H1 (cell line): ENCODE data around the gene AOPEP. TPM values are rescaled to one million over a fixed set of nuclear protein-coding genes. Genes with fewer than 3 reads are reported as not detected.

ENCODE experiments used
- CTCF ChIA-PET: fragments of 300-600 bp; sonication (Branson Sonifier 250); formaldehyde crosslinking; loops from one replicate; lab custom pipeline; 2021; ENCODE audit not compliant: partially characterized antibody; lab: Charles Lee
- POLR2A ChIA-PET: fragments of 300-600 bp; sonication (Branson Sonifier 250); formaldehyde crosslinking; loops from one replicate; lab custom pipeline; 2021; ENCODE audit warnings: inconsistent platforms; ENCODE audit not compliant: partially characterized antibody; lab: Charles Lee
- DNase-seq, 2 experiments: peaks; one replicate each; pipeline versions ENCODE4 v3.0.0 to v3.0.0-alpha.2; 2010 to 2022; ENCODE audit warnings: low spot score in 2 of 2, low read depth in 1 of 2, mixed read lengths in 1 of 2
- FAIRE-seq: peaks from 2 replicates; lab custom pipeline; 2011; peaks lifted over from hg19 to GRCh38; lab: Jason Lieb, UNC
- H2AFZ ChIP-seq: 2 replicates; pipeline ENCODE4 v1.8.1; 2012; ENCODE audit warnings: low read length, inconsistent platforms
- H2AK5ac ChIP-seq: 2 replicates; pipeline ENCODE4 v1.6.1; 2013; ENCODE audit warnings: low read depth, low read length
- H2BK120ac ChIP-seq: replicated peaks from 2 replicates; pipeline ENCODE3; 2013; ENCODE audit warnings: low read depth, low read length, inconsistent platforms
- H2BK12ac ChIP-seq: 2 replicates; pipeline ENCODE4 v1.6.1; 2013; ENCODE audit warnings: low read depth, low read length
- H2BK15ac ChIP-seq: 2 replicates; pipeline ENCODE4 v1.6.1; 2013; ENCODE audit warnings: low read length
- H2BK20ac ChIP-seq: 2 replicates; pipeline ENCODE4 v1.6.1; 2013; ENCODE audit warnings: low read length
- H2BK5ac ChIP-seq: 2 replicates; pipeline ENCODE4 v1.6.1; 2013; ENCODE audit warnings: low read depth, low read length
- H3K14ac ChIP-seq: 2 replicates; pipeline ENCODE4 v1.6.1; 2013; ENCODE audit warnings: inconsistent platforms; ENCODE audit not compliant: insufficient read length
- H3K18ac ChIP-seq: 2 replicates; pipeline ENCODE4 v1.6.1; 2013; ENCODE audit warnings: low read length; ENCODE audit errors: extremely low read depth
- H3K23ac ChIP-seq: 2 replicates; pipeline ENCODE4 v1.6.1; 2013; ENCODE audit warnings: inconsistent platforms; ENCODE audit not compliant: insufficient read length
- H3K23me2 ChIP-seq: 2 replicates; pipeline ENCODE4 v1.6.1; 2013; ENCODE audit warnings: low read depth, low read length
- H3K27ac ChIP-seq: 2 replicates; pipeline ENCODE4 v1.6.1; 2011; ENCODE audit warnings: low read depth, low read length, inconsistent platforms
- H3K27me3 ChIP-seq, 4 experiments: replicated peaks in 1 of 4; 1 replicate in 1 of 4; 2 replicates in 3 of 4; pipeline versions ENCODE4 v1.6.1 to v1.8.1; 2011 to 2013; ENCODE audit warnings: low read length in 3 of 4, mild to moderate bottlenecking in 3 of 4, inconsistent platforms in 2 of 4, mixed read lengths in 2 of 4, moderate library complexity in 1 of 4; ENCODE audit not compliant: control insufficient read depth in 3 of 4, insufficient read depth in 3 of 4; ENCODE audit errors: extremely low read depth in 1 of 4
- H3K36me3 ChIP-seq, 4 experiments: 2 replicates each; pipeline versions ENCODE4 v1.6.1 to v1.8.1; 2011 to 2013; ENCODE audit warnings: mild to moderate bottlenecking in 4 of 4, low read length in 3 of 4, moderate library complexity in 2 of 4, control low read depth in 1 of 4, inconsistent platforms in 1 of 4; ENCODE audit not compliant: insufficient read depth in 4 of 4, control insufficient read depth in 2 of 4
- H3K4ac ChIP-seq: replicated peaks from 2 replicates; pipeline ENCODE3; 2013; ENCODE audit warnings: low read length, low read depth, mixed read lengths, inconsistent platforms; ENCODE audit not compliant: insufficient read length
- H3K4me1 ChIP-seq, 4 experiments: replicated peaks in 1 of 4; 1 replicate in 1 of 4; 2 replicates in 3 of 4; pipeline versions ENCODE4 v1.6.1 to v1.8.1; 2011 to 2013; ENCODE audit warnings: low read length in 3 of 4, inconsistent platforms in 2 of 4, mixed read lengths in 1 of 4; ENCODE audit not compliant: insufficient read depth in 4 of 4, control insufficient read depth in 3 of 4
- H3K4me2 ChIP-seq, 2 experiments: 2 replicates each; pipeline versions ENCODE4 v1.6.1 to v1.8.1; 2011 to 2013; ENCODE audit warnings: low read depth in 2 of 2, low read length in 2 of 2, control low read depth in 1 of 2, inconsistent platforms in 1 of 2, mild to moderate bottlenecking in 1 of 2; ENCODE audit not compliant: insufficient read depth in 1 of 2
- H3K4me3 ChIP-seq, 4 experiments: fragments of 200-600, 300-600 bp in 1 of 4; sonication (generic), shearing (Covaris generic), sonication (Bioruptor Twin) in 1 of 4; 2 replicates each; pipeline versions ENCODE4 v1.5.1 to v1.8.1; 2011 to 2016; ENCODE audit warnings: low read length in 4 of 4, low read depth in 3 of 4, control low read depth in 2 of 4, inconsistent platforms in 2 of 4, mild to moderate bottlenecking in 2 of 4, mixed read lengths in 1 of 4, moderate library complexity in 1 of 4; ENCODE audit not compliant: insufficient read depth in 2 of 4; ENCODE audit errors: extremely low read depth in 1 of 4
- H3K56ac ChIP-seq: replicated peaks from 2 replicates; pipeline ENCODE3; 2013; ENCODE audit warnings: low read depth, mild to moderate bottlenecking, mixed read lengths, low read length, inconsistent platforms; ENCODE audit not compliant: insufficient read length
- H3K79me1 ChIP-seq: 2 replicates; pipeline ENCODE4 v1.6.1; 2013; ENCODE audit warnings: low read depth, low read length, control low read depth
- H3K79me2 ChIP-seq, 2 experiments: 2 replicates each; pipeline versions ENCODE4 v1.6.1 to v1.8.1; 2012 to 2013; ENCODE audit warnings: low read length in 2 of 2, mild to moderate bottlenecking in 2 of 2, inconsistent platforms in 1 of 2; ENCODE audit not compliant: insufficient read depth in 2 of 2, control insufficient read depth in 1 of 2
- H3K9ac ChIP-seq, 4 experiments: replicated peaks in 1 of 4; 1 replicate in 1 of 4; 2 replicates in 3 of 4; pipeline versions ENCODE4 v1.6.1 to v1.8.1; 2011 to 2013; ENCODE audit warnings: low read depth in 3 of 4, low read length in 3 of 4, control low read depth in 2 of 4, mild to moderate bottlenecking in 2 of 4, moderate library complexity in 2 of 4, inconsistent platforms in 1 of 4; ENCODE audit errors: extremely low read depth in 1 of 4
- H3K9me3 ChIP-seq, 2 experiments: 2 replicates each; pipeline versions ENCODE4 v1.6.1 to v1.8.1; 2012 to 2013; ENCODE audit warnings: mild to moderate bottlenecking in 2 of 2, moderate library complexity in 2 of 2, control low read depth in 1 of 2, inconsistent platforms in 1 of 2, low read depth in 1 of 2, low read length in 1 of 2, mixed read lengths in 1 of 2; ENCODE audit not compliant: insufficient read depth in 2 of 2
- H4K20me1 ChIP-seq, 2 experiments: replicated peaks in 1 of 2; 2 replicates each; pipeline versions ENCODE3 to v1.8.1; 2011 to 2013; ENCODE audit warnings: inconsistent platforms in 2 of 2, low read length in 2 of 2, mild to moderate bottlenecking in 1 of 2; ENCODE audit not compliant: insufficient read depth in 2 of 2, control insufficient read depth in 1 of 2
- H4K5ac ChIP-seq: 2 replicates; pipeline ENCODE4 v1.6.1; 2013; ENCODE audit warnings: low read length, low read depth, mixed read lengths, inconsistent platforms; ENCODE audit not compliant: insufficient read length
- H4K8ac ChIP-seq: 2 replicates; pipeline ENCODE4 v1.8.0; 2013; ENCODE audit warnings: mild to moderate bottlenecking, moderate library complexity, low read length, inconsistent platforms; ENCODE audit not compliant: insufficient read depth; ENCODE audit errors: extremely low read depth
- H4K91ac ChIP-seq: replicated peaks from 2 replicates; pipeline ENCODE3; 2013; ENCODE audit warnings: low read length, mixed read lengths, inconsistent platforms; ENCODE audit not compliant: insufficient read length
- CBX5 ChIP-seq: fragments of 300-800, 300-1000 bp; sonication (generic); IDR thresholded peaks from 2 replicates; pipeline ENCODE4 v1.7.1; 2016; ENCODE audit warnings: antibody characterized with exemption, low read length, low read depth
- FOSL1 ChIP-seq: IDR thresholded peaks from 2 replicates; pipeline ENCODE4 v1.6.1; 2011; ENCODE audit warnings: mild to moderate bottlenecking, low read depth, low read length, moderate library complexity; ENCODE audit not compliant: insufficient read depth
- POLR2AphosphoS5 ChIP-seq: IDR thresholded peaks from 2 replicates; pipeline ENCODE4 v1.6.1; 2011; ENCODE audit warnings: low read depth, low read length
- RAD21 ChIP-seq, 2 experiments: IDR thresholded peaks in 1 of 2; conservative IDR thresholded peaks in 1 of 2; 2 replicates each; pipeline ENCODE4 v1.6.1; 2011; ENCODE audit warnings: low read depth in 2 of 2, low read length in 2 of 2, improper control_type of control experiment in 1 of 2, inconsistent platforms in 1 of 2, mild to moderate bottlenecking in 1 of 2, moderate library complexity in 1 of 2
- SP4 ChIP-seq: IDR thresholded peaks from 2 replicates; pipeline ENCODE4 v1.6.1; 2012; ENCODE audit warnings: low read length, inconsistent platforms
- SRF ChIP-seq: IDR thresholded peaks from 2 replicates; pipeline ENCODE4 v1.6.1; 2011; ENCODE audit warnings: mild to moderate bottlenecking, low read depth, low read length, moderate library complexity
- TBP ChIP-seq: IDR thresholded peaks from 2 replicates; pipeline ENCODE4 v1.6.1; 2011; ENCODE audit warnings: low read depth, low read length, improper control_type of control experiment
- YY1 ChIP-seq: IDR thresholded peaks from 2 replicates; pipeline ENCODE4 v1.6.1; 2011; ENCODE audit warnings: low read depth, mild to moderate bottlenecking, low read length
- WGBS, 2 experiments: shearing (Covaris generic) in 1 of 2; methylation state at CpG; one replicate each; pipeline versions ENCODE4 v1.1.6 to v1.1.7; 2013 to 2015; ENCODE audit warnings: low lambda C conversion rate in 2 of 2, mixed read lengths in 2 of 2, inconsistent platforms in 1 of 2, low coverage in 1 of 2, missing lambda C conversion rate in 1 of 2; ENCODE audit not compliant: insufficient replicate concordance in 2 of 2, insufficient coverage in 1 of 2, insufficient read length in 1 of 2; ENCODE audit errors: extremely low coverage in 1 of 2, missing lambda C conversion rate in 1 of 2; 5-methylcytosine and 5-hydroxymethylcytosine counted together
- polyA plus RNA-seq, 7 experiments: library from polyadenylated mRNA; depleted of rRNA in 3 of 7; stranded (reverse) in 5 of 7; unstranded in 2 of 7; fragments of >200 nt in 5 of 7; fragments of 200-250 nt in 2 of 7; gene quantifications; 1 replicate in 5 of 7; 2 replicates in 1 of 7; 4 replicates in 1 of 7; pipeline versions ENCODE4 v1.2.1 to v1.2.3, GENCODE V29; 2011 to 2013; ENCODE audit warnings: missing spikeins in 2 of 7, mixed read lengths in 2 of 7
- total RNA-seq: library from RNA; stranded (reverse); fragmentation: NEBNext Ultra II Directional; extraction: Animal tissue kit (Norgen Biotek cat#: 25700); gene quantifications from 2 replicates; pipeline ENCODE4 v1.2.1, GENCODE V29; 2021
- TF ChIP-seq, protein P1 (sequence below): IDR thresholded peaks from 2 replicates; pipeline ENCODE4 v1.6.1; 2012; ENCODE audit warnings: inconsistent platforms
- TF ChIP-seq, protein P2 (sequence below): IDR thresholded peaks from 2 replicates; pipeline ENCODE4 v1.6.1; 2011; ENCODE audit warnings: low read depth, mild to moderate bottlenecking, low read length; ENCODE audit not compliant: insufficient read depth
- TF ChIP-seq, protein P3 (sequence below): IDR thresholded peaks from 2 replicates; pipeline ENCODE4 v1.6.1; 2012; ENCODE audit warnings: inconsistent platforms

The AOPEP gene
- total and polyA plus RNA-seq, 2 of the 8 experiments (the other 6 are each of a cell fraction or from before 2014, with no cell fraction given): 6.1 to 14.3 TPM

DNA sequence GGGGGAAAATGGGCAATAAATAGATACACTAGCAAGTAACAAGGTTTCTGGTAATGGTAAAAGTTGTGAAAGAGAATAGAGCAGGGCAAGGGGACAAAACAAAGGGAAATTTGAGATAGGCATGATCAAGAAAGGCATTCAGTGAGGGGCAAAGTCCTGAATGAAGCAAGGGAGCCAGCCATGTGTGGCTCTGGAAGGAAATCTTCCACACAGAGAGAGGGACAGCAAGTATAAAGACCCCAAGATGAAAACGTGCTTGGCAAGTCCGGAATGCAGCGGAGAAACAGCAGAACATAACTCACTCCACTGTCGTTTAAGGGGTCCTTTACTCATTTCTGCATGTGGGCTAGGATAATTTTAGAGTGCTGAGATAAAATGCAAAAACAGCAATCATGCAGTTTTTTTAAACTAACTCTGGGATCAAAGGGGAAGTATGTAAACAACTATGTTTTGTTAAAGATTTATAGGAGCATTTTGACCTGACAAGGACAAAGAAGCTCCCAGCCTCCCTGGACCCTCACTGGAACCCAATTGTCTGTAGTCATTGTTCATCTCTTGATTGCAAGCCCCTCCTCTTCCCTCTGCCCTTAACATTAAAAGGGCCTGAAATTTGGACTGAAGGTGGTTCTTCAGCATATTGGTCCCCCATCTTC, 22.9 kb upstream of the AOPEP start:
- Histone ChIP-seq H3K14ac (no peak overlapping the region), H3K27ac (no peak overlapping the region), H3K4ac (no peak overlapping the region), H3K4me2 (no peak overlapping the region; a peak in 1 of 4 replicates), H2BK12ac (no peak overlapping the region), H2AFZ (no peak overlapping the region; the same call in 1 of the 2 replicates), H2AK5ac (no peak overlapping the region), H3K9me3 (no peaks in the 10 kb centered on the region), H2BK20ac (no peak overlapping the region), H3K36me3 (no peaks in the 10 kb centered on the region), H3K4me1 (no peaks in the 10 kb centered on the region), H4K91ac (no peak overlapping the region), H3K4me3 (no peak overlapping the region), H3K79me2 (no peaks in the 10 kb centered on the region), H3K27me3 (0 out of 7 replicates have a peak, but pooled peaks cover 0 to 2% (median 0%) of the 10 kb centered on the region in 4 experiments), H3K56ac (no peak overlapping the region), H3K9ac (no peak overlapping the region), H2BK120ac (no peak overlapping the region), H3K18ac (no peak overlapping the region), H2BK15ac (no peak overlapping the region), H4K8ac (no peak overlapping the region), H2BK5ac (no peak overlapping the region), H4K5ac (no peak overlapping the region), H3K23ac (no peak overlapping the region), H4K20me1 (no peaks in the 10 kb centered on the region), H3K23me2 (no peaks in the 10 kb centered on the region), H3K79me1 (no peaks in the 10 kb centered on the region)
- ChIA-PET CTCF (interaction anchor here (0.6 to 2.4 kb wide), 3 partner anchors 10 to 413 kb away, joined by 3 to 9 read pairs (median 4); no protein-coding TSS in a partner anchor), POLR2A (interaction anchor here (0.7 kb wide), 1 partner anchor 458 kb away, joined by 5 read pairs; no protein-coding TSS in a partner anchor)
- no peak for DNase-seq
- FAIRE-seq: no peak
- 96% methylated on average over 4 of the region's 4 CpGs; no CpG with 5 or more reads in 1 of the 2 experiments for WGBS, 2 experiments
- TF ChIP-seq POLR2AphosphoS5 (no peak), TBP (no peak), FOSL1 (no peak), SRF (no peak), CBX5 (no peak), YY1 (no peak), RAD21 (IDR thresholded peaks at IDR 0.05 in 1 of 2, conservative IDR thresholded peaks at IDR 0.05 in 1 of 2; ENCODE audit: low read depth in 2 of 2, low read length in 2 of 2) (no peak), SP4 (no peak)
- TF ChIP-seq, protein P1, sequence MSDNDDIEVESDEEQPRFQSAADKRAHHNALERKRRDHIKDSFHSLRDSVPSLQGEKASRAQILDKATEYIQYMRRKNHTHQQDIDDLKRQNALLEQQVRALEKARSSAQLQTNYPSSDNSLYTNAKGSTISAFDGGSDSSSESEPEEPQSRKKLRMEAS: no peak
- TF ChIP-seq, protein P2, sequence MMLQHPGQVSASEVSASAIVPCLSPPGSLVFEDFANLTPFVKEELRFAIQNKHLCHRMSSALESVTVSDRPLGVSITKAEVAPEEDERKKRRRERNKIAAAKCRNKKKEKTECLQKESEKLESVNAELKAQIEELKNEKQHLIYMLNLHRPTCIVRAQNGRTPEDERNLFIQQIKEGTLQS: no peak
- TF ChIP-seq, protein P3, sequence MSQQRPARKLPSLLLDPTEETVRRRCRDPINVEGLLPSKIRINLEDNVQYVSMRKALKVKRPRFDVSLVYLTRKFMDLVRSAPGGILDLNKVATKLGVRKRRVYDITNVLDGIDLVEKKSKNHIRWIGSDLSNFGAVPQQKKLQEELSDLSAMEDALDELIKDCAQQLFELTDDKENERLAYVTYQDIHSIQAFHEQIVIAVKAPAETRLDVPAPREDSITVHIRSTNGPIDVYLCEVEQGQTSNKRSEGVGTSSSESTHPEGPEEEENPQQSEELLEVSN: no peak
